Measurements from ENCODE around the gene ARFGAP2.

GRCh38 chr11:47164321-47164720 lies 12.4 kb downstream of the ARFGAP2 start:
- no peak for TF ChIP-seq CTCF (IDR thresholded peaks at IDR 0.05)
- no peak for TF ChIP-seq POLR2A (IDR thresholded peaks at IDR 0.05; ENCODE audit: low read depth)
- TF ChIP-seq EP300 (IDR thresholded peaks at IDR 0.05) = no peak
- no peak for TF ChIP-seq POLR2AphosphoS5 (IDR thresholded peaks at IDR 0.05)
